ENCODE measurements around the gene LDB2.
"Not testable (repeated sequence)": the region's sequence is repeated elsewhere in the genome, so short reads cannot be mapped to it uniquely, and the experiment has no call there.

LDB2 gene

DNA sequence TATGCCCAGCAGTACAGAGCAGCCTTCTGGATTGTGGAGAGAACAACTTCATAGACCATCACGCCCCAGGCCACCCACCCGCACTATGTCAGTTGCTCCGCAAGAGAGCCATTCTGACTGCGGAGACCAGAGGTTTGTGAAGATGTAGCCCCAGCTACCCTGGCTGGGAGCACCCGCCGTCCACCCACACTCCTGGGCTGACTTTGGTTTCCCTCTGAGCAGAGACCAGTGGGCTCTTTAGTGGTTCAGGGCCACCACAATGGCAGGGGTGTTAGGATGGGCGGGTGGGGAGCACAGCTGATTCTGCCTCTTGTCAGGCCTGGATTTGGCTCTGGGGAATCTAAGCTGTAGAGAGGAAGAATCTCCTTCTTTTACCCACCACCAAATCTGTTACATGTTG lies 313.4 kb downstream of the LDB2 start:
- no peak for DNase-seq

- DNase-seq = no peak
Measured at GRCh38 chr4:16583764-16584163, 314.7 kb downstream of the LDB2 start.

GRCh38 chr4:16582526-16582925 lies 315.9 kb downstream of the LDB2 start:
- DNase-seq = peak; percentile 72

- no peak for DNase-seq
Measured at GRCh38 chr4:16582036-16582435, 316.4 kb downstream of the LDB2 start.

DNA sequence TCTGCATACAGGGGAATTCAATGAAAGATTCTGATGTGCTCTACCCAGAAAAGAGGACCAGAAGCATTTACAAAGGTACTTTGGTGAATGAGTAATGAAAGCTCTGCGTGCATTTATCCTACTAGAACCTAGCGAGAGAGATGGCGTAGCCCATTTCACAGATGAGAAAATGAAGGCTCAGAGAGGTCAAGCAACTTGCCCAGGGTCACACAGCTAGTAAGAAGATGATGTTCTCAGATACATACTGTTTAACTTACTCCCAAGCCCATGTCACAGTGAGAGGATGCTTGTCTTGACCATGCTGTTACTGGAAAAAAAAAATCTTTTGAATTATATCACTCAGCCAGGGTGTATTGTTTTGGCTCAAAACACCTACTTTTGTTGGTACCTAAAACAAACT lies 317.3 kb downstream of the LDB2 start:
- no peak for DNase-seq

GRCh38 chr4:16580514-16580913 lies 317.9 kb downstream of the LDB2 start:
- no peak for DNase-seq

DNA sequence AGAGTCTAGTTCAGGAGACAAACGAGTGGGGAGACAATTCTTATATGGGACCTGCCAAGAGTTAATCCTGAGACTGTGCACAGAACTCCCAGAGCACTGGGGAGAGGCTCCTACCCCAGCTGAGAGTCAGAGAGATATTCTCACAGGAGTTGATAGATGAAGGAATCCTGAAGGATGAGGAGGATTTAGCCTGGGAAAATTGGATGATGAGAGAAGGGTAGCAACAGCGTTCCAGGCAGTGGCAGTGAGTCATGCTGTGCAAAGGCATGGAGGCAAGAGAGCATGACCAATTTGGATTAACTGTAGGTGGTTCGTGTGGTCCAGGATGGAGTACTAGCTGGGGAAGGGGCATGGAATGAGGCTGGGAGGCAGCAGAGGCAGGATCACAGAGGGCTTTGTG lies 318.6 kb downstream of the LDB2 start:
- no peak for DNase-seq

GRCh38 chr4:16577177-16577576 lies 321.3 kb downstream of the LDB2 start:
- no peak for DNase-seq

- no peak for DNase-seq
Measured at GRCh38 chr4:16574981-16575380, 323.5 kb downstream of the LDB2 start.

GRCh38 chr4:16573739-16574138 lies 324.7 kb downstream of the LDB2 start:
- DNase-seq = no peak

- DNase-seq = no peak
Measured at GRCh38 chr4:16573206-16573605, 325.2 kb downstream of the LDB2 start.

- no peak for DNase-seq
Measured at GRCh38 chr4:16572631-16573030, 325.8 kb downstream of the LDB2 start.

DNA sequence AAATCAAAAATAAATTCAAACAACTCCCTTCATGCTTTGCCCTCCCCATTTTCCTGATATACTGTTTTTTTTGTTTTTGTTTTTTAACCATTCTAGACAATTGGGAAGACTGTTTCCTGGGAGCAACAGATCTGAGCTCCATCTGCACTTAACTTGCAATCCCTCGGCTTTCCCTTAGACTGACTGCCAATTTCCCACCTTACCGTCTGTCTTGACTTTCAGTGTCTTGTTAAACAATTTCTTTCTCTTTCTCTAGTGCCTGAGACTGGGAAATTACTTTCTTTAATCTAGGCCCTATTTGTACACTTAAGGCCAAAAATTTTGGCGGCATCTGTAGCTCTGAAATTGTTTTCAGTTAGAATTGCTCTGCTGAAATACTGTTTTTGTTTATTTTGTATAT lies 326.3 kb downstream of the LDB2 start:
- no peak for DNase-seq

- no peak for DNase-seq
Measured at GRCh38 chr4:16569790-16570189, 328.7 kb downstream of the LDB2 start.

DNA sequence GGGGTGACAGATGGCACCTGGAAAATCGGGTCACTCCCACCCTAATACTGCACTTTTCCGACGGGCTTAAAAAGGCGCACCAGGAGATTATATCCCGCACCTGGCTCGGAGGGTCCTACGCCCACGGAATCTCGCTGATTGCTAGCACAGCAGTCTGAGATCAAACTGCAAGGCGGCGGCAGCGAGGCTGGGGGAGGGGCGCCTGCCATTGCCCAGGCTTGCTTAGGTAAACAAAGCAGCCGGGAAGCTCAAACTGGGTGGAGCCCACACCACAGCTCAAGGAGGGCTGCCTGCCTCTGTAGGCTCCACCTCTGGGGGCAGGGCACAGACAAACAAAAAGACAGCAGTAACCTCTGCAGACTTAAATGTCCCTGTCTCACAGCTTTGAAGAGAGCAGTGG lies 341.1 kb downstream of the LDB2 start:
- not testable (repeated sequence) for DNase-seq

GRCh38 chr4:16555156-16555555 lies 343.3 kb downstream of the LDB2 start:
- DNase-seq = no peak

GRCh38 chr4:16550531-16550930 lies 347.9 kb downstream of the LDB2 start:
- no peak for DNase-seq

- DNase-seq = no peak
Measured at GRCh38 chr4:16545656-16546055, 352.8 kb downstream of the LDB2 start.

DNA sequence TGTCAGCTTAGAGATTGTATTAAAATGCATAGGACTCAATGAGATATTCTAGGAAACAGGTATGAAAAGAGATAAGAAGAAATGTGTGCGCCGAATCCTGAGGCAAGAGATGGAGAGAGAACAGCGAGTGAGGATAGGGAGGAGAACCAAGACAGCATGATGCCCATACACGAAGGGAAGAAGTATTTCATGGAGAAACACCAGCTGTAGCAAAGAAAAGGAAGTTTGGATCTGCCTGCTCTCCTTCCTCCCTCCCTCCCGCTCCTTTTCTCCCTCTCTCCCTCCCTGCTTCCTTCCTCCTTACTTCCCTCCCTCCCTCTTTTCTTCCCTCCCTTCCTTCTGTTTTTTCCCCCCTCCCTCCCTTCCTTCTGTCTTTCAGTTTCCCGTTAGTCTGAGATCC lies 353.6 kb downstream of the LDB2 start:
- no peak for DNase-seq

DNA sequence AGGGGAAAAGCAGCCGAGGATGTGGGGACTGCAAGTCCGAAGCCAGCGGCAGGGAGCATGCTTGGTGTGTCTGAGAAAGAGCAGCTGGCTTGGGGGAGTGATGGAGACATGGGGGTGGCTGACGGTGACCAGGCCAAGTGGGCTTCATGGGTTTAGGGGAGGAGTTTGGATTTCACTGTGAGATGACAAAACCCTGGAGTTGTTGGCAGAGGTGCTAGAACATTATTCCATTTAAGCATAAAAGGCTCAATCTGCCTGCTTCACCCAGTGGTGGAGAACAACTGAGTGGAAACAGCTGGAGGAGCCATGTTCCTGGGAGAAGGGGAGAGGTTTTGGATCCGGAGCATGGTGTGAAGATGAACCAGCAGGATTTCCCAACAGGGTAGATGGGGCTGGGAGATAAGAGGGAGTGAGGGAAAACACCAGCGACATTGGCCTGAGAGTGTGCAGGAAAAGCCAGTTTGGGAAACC lies 354.2 kb downstream of the LDB2 start:
- no peak for DNase-seq

GRCh38 chr4:16537926-16538325 lies 360.5 kb downstream of the LDB2 start:
- no peak for DNase-seq

GRCh38 chr4:16532240-16532970 lies 366.0 kb downstream of the LDB2 start:
- DNase-seq = no peak

- no peak for DNase-seq
Measured at GRCh38 chr4:16530688-16531635, 367.5 kb downstream of the LDB2 start.

DNA sequence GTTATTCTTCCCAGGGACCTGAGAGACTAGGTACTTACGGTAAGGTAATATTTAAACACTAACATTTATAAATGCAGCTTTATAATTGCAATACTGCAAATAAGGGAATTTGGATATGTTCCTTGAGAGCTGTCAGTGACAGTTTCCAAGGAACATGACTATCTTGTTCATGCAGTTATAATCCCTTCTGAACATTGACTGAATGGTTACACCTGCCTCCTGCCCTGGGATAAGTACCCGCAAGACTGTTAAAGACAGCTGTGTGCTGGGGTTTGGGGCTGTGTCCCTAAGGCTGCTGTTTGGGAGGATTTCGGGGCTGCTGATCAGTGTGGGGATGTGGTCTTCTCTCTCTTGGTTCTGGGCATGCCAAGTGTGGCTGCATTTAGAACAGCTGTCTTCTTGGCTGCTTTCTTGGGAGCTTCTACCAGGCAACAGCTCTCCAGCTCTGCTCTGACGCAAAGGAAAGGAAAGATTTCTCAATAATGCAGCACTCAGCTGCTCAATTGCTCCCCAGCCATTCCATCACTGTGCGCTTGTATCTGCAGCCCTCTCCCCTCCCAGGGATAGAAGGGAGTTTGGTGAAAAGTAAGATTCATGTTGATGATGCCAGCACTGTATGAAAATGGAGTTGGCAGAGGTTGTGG lies 373.4 kb downstream of the LDB2 start:
- DNase-seq = no peak
